ENCODE results near the gene FAM168A. TPM values are rescaled to one million over a fixed set of nuclear protein-coding genes. Genes with fewer than 3 reads are reported as not detected.

The FAM168A gene
- total RNA-seq, 1 experiment from 2014 or later: 35.8 TPM

GRCh38 chr11:73426219-73426850 is 171.6 kb downstream of the FAM168A start:
- DNase-seq (ENCODE audit: low read depth): no peak

- no peak for DNase-seq (ENCODE audit: low read depth)
Observed at GRCh38 chr11:73425108-73425507, 172.8 kb downstream of the FAM168A start.

DNA sequence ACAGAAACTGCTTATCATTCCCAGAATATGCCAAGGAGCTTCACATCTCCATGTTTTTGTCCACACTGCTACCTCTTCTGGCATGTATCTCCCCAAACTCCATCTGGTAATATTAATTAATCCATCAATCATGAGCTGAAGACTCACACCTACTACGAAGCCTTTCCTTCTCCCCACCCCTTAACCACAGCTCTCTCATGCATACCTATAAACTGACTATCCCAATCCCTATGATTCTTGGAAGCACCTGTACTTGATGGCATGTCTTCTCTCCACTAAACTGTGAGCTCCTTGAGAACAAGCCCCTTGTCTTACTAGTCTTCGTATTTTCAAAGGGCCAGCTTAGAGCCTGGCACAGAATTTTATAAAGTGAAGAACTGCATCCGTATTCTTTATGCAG is 174.4 kb downstream of the FAM168A start:
- DNase-seq (ENCODE audit: low read depth): no peak

DNA sequence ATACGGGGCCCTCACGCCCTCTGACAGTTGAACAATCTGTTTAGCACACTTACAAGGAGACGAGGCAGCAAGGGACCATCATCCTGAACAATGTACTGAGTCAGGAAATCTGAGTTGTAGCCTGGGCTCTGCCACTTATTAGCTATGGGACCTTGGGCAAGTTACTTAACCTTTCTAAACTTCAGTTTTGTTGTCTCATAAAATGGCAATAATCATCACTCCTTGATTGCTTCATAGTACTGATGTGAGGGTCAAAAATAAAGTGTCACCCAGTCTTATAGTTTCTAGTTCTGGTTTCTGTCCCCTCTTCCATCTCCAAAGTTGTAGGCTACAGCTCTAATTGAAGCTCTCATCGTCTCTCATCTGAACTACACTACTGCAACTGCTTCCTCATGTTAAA is 175.0 kb downstream of the FAM168A start:
- no peak for DNase-seq (ENCODE audit: low read depth)

- DNase-seq (ENCODE audit: low read depth): no peak
Observed at GRCh38 chr11:73420136-73420535, 177.8 kb downstream of the FAM168A start.

GRCh38 chr11:73416786-73417185 is 181.1 kb downstream of the FAM168A start:
- no peak for DNase-seq (ENCODE audit: low read depth)

DNA sequence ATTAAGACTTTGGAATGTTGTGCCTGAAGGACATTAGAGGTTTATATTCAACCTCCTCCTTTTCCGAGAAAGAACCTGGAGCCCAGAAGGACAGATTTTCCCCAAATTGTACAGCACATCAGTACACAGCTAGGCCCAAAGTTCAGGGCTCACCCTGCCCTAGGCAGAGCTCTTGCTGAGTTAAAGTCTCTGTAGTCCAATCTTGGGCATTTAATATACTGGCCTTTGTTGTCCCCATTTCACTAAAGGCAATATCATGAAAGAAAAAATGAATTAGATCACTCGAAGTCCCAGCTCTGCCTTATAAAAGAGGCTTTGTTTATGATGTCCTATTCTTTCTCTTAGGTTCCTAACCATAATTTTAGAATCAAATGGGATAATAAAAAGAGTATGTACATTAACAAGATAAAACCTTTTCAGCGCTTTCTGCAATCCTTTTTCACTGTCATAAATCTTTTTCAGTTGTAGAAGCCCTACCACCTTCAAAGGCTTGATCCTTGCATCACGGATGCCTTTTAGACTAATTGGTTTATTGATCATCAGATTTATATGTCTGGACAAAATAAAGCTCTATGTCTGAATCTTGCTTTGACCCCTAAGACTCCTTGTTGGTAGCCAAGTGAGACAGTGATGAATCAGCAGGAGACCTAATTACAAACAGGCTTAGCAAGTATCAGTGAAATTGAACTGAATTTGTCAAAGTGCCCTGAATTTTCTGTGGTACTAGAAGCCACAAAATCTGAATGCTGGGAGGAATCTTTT is 181.9 kb downstream of the FAM168A start:
- DNase-seq (ENCODE audit: low read depth): peak; percentile 53

- peak; percentile 44 for DNase-seq (ENCODE audit: low read depth)
Observed at GRCh38 chr11:73414977-73415651, 182.8 kb downstream of the FAM168A start.

DNA sequence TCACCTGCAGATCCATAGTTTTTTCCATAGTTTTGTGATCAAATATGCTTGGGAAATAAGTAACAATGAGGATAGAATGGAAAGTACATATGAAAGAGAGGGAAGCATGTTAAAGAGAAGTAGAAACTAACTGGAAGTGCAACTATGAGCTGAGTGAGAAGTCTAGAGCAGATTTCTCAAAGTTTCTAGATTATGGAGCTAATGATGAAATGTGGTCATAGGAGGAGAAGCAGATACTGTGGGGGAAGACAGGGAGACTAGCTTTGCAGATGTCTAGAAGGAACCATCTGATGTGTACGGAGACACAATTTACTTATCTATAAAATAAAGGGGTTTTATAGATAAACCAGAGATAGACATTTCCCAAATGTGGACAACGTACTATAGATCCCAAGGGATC is 184.7 kb downstream of the FAM168A start:
- no peak for DNase-seq (ENCODE audit: low read depth)

DNA sequence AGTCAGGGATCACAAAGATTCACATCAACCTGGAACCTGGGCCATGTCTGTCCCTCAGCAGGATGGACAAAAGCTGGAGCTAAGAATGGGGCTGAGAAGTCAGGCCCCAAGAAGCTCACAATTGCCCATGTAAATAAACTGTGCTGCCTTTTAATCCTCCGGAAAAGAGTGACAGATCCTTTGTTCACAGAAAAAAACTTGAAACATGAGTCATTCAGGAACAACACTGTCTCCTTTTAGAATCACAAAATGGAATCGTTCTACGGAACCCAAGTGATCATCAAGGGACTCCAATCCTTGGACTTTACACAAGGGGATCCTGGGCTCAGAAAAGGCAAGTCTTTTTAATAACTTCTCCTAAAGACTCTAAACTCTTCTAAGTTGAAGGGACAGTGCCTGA is 185.6 kb downstream of the FAM168A start:
- DNase-seq (ENCODE audit: low read depth): peak; percentile 70

- no peak for DNase-seq (ENCODE audit: low read depth)
Observed at GRCh38 chr11:73411031-73411430, 186.9 kb downstream of the FAM168A start.

GRCh38 chr11:73410627-73411026 is 187.3 kb downstream of the FAM168A start:
- no peak for DNase-seq (ENCODE audit: low read depth)

DNA sequence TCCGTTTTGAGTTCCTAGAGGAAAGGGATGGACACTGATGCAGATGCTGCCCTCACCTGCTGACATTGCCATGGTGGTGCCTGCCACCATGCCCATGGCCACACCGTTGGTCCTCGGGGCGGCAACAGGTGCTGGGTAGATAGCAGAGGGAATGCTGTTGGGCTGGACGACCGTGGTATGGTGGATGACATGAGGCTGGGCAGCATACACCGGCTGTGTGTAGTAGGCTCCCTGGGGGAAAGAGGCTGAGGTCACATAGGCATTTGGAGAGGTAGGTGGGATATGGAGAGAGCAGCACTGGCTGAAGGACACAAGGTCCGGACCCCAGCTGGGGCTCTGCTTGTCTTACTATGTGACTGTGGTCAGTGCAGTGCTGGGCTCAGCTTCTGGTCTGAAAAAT is 188.5 kb downstream of the FAM168A start:
- no peak for DNase-seq (ENCODE audit: low read depth)

- no peak for DNase-seq (ENCODE audit: low read depth)
Observed at GRCh38 chr11:73406619-73407018, 191.3 kb downstream of the FAM168A start.

GRCh38 chr11:73406131-73406530 is 191.8 kb downstream of the FAM168A start:
- no peak for DNase-seq (ENCODE audit: low read depth)

DNA sequence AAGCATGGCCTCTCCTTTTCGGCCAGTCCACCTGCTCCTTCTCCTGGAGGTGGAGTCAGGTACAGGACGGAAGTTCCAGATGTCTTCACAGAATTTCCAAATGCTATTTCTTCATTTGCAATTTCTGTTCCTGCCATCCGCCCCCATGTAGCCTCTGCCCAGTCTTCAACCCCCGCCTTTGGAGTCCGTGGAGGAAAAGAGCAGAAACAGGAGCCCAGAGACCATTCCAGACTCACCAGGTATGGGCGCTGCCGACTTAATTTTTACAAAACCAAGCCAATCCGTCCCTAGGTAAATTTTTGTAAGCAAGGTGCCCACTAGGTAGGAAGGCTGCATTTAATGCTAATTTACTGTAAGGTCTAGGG is 192.8 kb downstream of the FAM168A start:
- no peak for DNase-seq (ENCODE audit: low read depth)

DNA sequence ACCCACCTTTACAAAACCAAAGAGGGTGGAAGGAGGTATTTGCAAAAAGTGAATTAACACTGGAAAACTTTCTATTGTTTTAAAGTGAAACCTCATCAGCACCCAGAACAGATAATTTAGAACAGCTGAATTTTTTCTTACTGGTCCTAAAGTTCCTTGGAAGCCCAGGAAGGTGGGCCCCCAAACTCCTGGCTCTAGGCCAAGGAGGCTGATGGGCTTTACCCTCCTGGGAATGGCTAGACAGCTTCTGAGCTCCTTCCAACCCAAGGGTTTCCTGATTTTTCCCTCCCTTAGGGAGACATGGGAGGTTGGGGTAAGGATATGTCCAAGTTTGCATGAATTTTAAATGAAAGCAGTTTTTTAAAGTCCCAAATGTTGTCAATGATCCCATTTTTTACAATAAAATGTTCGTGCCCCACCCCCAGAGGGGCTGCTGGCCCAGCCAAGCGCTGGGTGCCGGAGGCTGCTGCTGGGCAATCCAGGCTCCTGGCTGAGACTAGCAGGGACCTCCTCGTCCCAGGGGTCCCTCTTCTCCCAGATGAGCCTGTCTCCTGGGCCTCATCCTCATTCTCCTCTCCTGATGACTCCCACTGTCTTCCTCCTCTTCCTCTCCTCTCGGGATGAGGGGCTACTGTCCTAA is 193.3 kb downstream of the FAM168A start:
- DNase-seq (ENCODE audit: low read depth): no peak

DNA sequence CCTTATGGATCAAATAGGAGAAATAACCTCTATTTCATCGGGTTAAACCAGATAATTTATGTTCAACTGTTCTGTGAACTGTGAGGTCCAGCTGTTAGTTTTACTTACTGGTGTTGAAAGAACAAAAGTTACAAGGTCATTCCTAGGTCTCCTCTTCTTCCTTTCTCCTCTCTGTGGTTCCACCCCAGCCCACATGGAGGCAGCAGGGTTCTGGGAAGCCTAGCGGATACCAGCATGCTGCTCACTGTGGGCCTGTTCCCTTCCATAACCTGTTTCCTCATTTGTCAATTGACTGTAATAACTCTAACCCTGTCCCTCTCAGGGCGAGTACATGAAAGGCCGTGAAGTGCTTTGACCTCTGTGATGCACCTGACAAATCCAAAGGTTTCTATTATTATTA is 193.9 kb downstream of the FAM168A start:
- DNase-seq (ENCODE audit: low read depth): peak; percentile 49

DNA sequence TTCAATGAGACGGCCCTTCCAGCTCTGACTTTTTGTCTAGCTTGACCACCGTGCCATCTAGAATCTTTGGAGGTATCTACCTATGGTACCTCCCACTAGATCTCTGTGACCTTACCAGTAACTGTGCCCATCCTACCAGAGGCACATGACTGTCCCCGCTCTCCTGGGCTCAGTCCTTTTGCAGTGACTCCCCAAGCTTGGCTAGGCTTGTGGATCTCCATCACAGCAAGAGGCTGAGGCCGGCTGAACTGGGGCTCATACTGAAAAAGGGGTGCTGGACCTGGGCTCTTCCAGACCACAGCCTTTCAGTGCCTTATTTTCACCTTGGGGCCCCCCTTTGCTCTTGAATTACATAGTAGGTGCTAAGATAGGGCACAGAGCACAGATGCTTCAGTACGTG is 194.4 kb downstream of the FAM168A start:
- no peak for DNase-seq (ENCODE audit: low read depth)

DNA sequence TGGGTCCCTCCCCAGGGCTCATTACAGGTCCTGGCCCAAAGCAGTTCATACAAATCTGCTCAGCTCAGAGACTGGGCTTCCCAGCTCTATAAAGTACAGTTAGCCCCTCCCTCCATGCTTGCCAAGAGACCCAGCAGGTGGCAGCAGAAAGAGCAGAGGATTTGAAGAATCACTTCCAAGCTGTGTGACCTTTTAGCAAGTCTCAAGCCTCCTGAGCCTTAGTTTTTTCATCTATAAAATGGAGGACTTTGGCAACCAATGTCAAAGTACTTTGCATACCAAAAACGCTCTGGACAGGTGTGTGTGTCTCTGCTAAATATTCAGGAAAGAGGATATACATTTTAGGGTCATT is 195.1 kb downstream of the FAM168A start:
- DNase-seq (ENCODE audit: low read depth): peak; percentile 38

GRCh38 chr11:73401924-73402833 is 195.7 kb downstream of the FAM168A start:
- DNase-seq (ENCODE audit: low read depth): no peak

All from M059J (cell line).